ENCODE measurements around the gene PAFAH1B1.
"Not testable (repeated sequence)": the region's sequence is repeated elsewhere in the genome, so short reads cannot be mapped to it uniquely, and the experiment has no call there.

PAFAH1B1 gene

GRCh38 chr17:2624292-2624731 is 30.9 kb downstream of the PAFAH1B1 start:
- Histone ChIP-seq H3K27ac (no peak overlapping the region), H3K36me3 (peaks cover 20% of the 10 kb centered on the region), H3K4me3 (ENCODE audit: low read depth, low read length) (no peak overlapping the region), H3K27me3 (ENCODE audit: insufficient read depth, low read depth, severe bottlenecking) (no peaks in the 10 kb centered on the region), H3K9me3 (ENCODE audit: severe bottlenecking) (peaks cover 2% of the 10 kb centered on the region)
- DNase-seq: no peak
- TF ChIP-seq CTCF (IDR thresholded peaks at IDR 0.05; ENCODE audit: low read depth, low read length): no peak

GRCh38 chr17:2626626-2627219 is 33.3 kb downstream of the PAFAH1B1 start:
- not testable (repeated sequence) for H3K27ac ChIP-seq; DNase-seq; H3K4me3 ChIP-seq (ENCODE audit: low read depth, low read length)

GRCh38 chr17:2628922-2629321 is 35.5 kb downstream of the PAFAH1B1 start:
- H3K36me3 ChIP-seq; DNase-seq; H3K27ac ChIP-seq; H3K9me3 ChIP-seq (ENCODE audit: severe bottlenecking); H3K27me3 ChIP-seq (ENCODE audit: insufficient read depth, low read depth, severe bottlenecking); H3K4me3 ChIP-seq (ENCODE audit: low read depth, low read length): not testable (repeated sequence)

More at GRCh38 chr17:2626626-2627219, 33.3 kb downstream of the PAFAH1B1 start:
- H3K9me3 ChIP-seq (ENCODE audit: severe bottlenecking); H3K27me3 ChIP-seq (ENCODE audit: insufficient read depth, low read depth, severe bottlenecking): not testable (repeated sequence)
- H3K36me3 ChIP-seq: peaks cover 16% of the 10 kb centered on the region

GRCh38 chr17:2631211-2631610 is 37.8 kb downstream of the PAFAH1B1 start:
- no peak for TF ChIP-seq CTCF (IDR thresholded peaks at IDR 0.05; ENCODE audit: low read depth, low read length)
- Histone ChIP-seq H3K36me3 (peaks cover 17% of the 10 kb centered on the region), H3K9me3 (ENCODE audit: severe bottlenecking) (no peaks in the 10 kb centered on the region), H3K4me3 (ENCODE audit: low read depth, low read length) (no peak overlapping the region), H3K27ac (no peak overlapping the region), H3K27me3 (ENCODE audit: insufficient read depth, low read depth, severe bottlenecking) (no peaks in the 10 kb centered on the region)
- DNase-seq: no peak

GRCh38 chr17:2634361-2634960 is 41.0 kb downstream of the PAFAH1B1 start:
- H3K9me3 ChIP-seq (ENCODE audit: severe bottlenecking): no peaks in the 10 kb centered on the region
- H3K27ac ChIP-seq: no peak overlapping the region
- no peak overlapping the region for H3K4me3 ChIP-seq (ENCODE audit: low read depth, low read length)
- no peaks in the 10 kb centered on the region for H3K27me3 ChIP-seq (ENCODE audit: insufficient read depth, low read depth, severe bottlenecking)
- TF ChIP-seq CTCF (IDR thresholded peaks at IDR 0.05; ENCODE audit: low read depth, low read length): no peak
- no peak for DNase-seq
- H3K36me3 ChIP-seq: peaks cover 33% of the 10 kb centered on the region

GRCh38 chr17:2635241-2635640 is 41.8 kb downstream of the PAFAH1B1 start:
- DNase-seq: no peak
- H3K36me3 ChIP-seq: peaks cover 40% of the 10 kb centered on the region
- H3K27me3 ChIP-seq (ENCODE audit: insufficient read depth, low read depth, severe bottlenecking): no peaks in the 10 kb centered on the region
- H3K9me3 ChIP-seq (ENCODE audit: severe bottlenecking): no peaks in the 10 kb centered on the region
- no peak for TF ChIP-seq CTCF (IDR thresholded peaks at IDR 0.05; ENCODE audit: low read depth, low read length)
- H3K27ac ChIP-seq: no peak overlapping the region
- no peak overlapping the region for H3K4me3 ChIP-seq (ENCODE audit: low read depth, low read length)

GRCh38 chr17:2635675-2636074 is 42.2 kb downstream of the PAFAH1B1 start:
- no peak overlapping the region for H3K4me3 ChIP-seq (ENCODE audit: low read depth, low read length)
- H3K27me3 ChIP-seq (ENCODE audit: insufficient read depth, low read depth, severe bottlenecking): no peaks in the 10 kb centered on the region
- no peak for TF ChIP-seq CTCF (IDR thresholded peaks at IDR 0.05; ENCODE audit: low read depth, low read length)
- H3K36me3 ChIP-seq: peaks cover 43% of the 10 kb centered on the region
- H3K27ac ChIP-seq: no peak overlapping the region
- H3K9me3 ChIP-seq (ENCODE audit: severe bottlenecking): no peaks in the 10 kb centered on the region
- no peak for DNase-seq

All from WERI-Rb-1 (cell line).